HepG2 (cell line): Measurements from ENCODE around the gene PGC. TPM values are rescaled to one million over a fixed set of nuclear protein-coding genes. Genes with fewer than 3 reads are reported as not detected.

ENCODE experiments used
- NCOR1 ChIP-seq: fragments of 200-600 bp; sonication (generic); IDR thresholded peaks from 2 replicates; pipeline ENCODE4 v1.7.0; 2017; ENCODE audit warnings: antibody characterized with exemption, low read length, borderline replicate concordance
- TOPORS ChIP-seq: sonication (generic); formaldehyde crosslinking; IDR thresholded peaks from 2 replicates; pipeline ENCODE4 v1.8.0; 2023; ENCODE audit warnings: mild to moderate bottlenecking, missing genetic modification reagents
- ZNF10 ChIP-seq: sonication (generic); formaldehyde crosslinking; IDR thresholded peaks from 2 replicates; pipeline ENCODE4 v1.4.0; 2020; ENCODE audit warnings: mild to moderate bottlenecking, low read depth, missing genetic modification reagents, borderline replicate concordance
- ZNF460 ChIP-seq: sonication (generic); formaldehyde crosslinking; IDR thresholded peaks from 2 replicates; pipeline ENCODE4 v1.5.1; 2020; ENCODE audit warnings: missing genetic modification reagents, mild to moderate bottlenecking, borderline replicate concordance
- ZNF557 ChIP-seq: sonication (generic); formaldehyde crosslinking; IDR thresholded peaks from 2 replicates; pipeline ENCODE4 v1.4.0; 2020; ENCODE audit warnings: missing genetic modification reagents
- polyA plus RNA-seq, 8 experiments: library from polyadenylated mRNA; depleted of rRNA in 3 of 8; stranded (reverse) in 7 of 8; unstranded in 1 of 8; fragments of >200 nt; fragmentation: Illumina TruSeq in 4 of 8; extraction: Trizol in 4 of 8; gene quantifications; 2 replicates each; pipeline versions ENCODE4 v1.2.1 to v1.2.3, GENCODE V29; 2011 to 2016; ENCODE audit warnings: low read depth in 4 of 8, missing spikeins in 1 of 8, mixed read lengths in 1 of 8; ENCODE audit not compliant: insufficient read depth in 1 of 8
- total RNA-seq, 5 experiments: library from RNA; depleted of rRNA; stranded (reverse); fragments of >200 nt; fragmentation: Illumina TruSeq; extraction: Trizol; gene quantifications; 2 replicates each; pipeline ENCODE4 v1.2.3, GENCODE V29; 2016; ENCODE audit warnings: low read depth in 1 of 5
- TF ChIP-seq, protein P1 (sequence below): IDR thresholded peaks from 2 replicates; pipeline ENCODE4 v1.6.1; 2018; ENCODE audit warnings: missing genetic modification reagents
- TF ChIP-seq, protein P2 (sequence below): sonication (generic); formaldehyde crosslinking; IDR thresholded peaks from 2 replicates; pipeline ENCODE4 v1.4.0; 2020; ENCODE audit warnings: low read depth, mild to moderate bottlenecking, missing genetic modification reagents
- TF ChIP-seq, protein P3 (sequence below): sonication (generic); formaldehyde crosslinking; IDR thresholded peaks from 2 replicates; pipeline ENCODE4 v1.5.1; 2020; ENCODE audit warnings: missing genetic modification reagents, mild to moderate bottlenecking, borderline replicate concordance
- TF ChIP-seq, protein P4 (sequence below), 2 experiments: sonication (generic) in 1 of 2; formaldehyde crosslinking in 1 of 2; IDR thresholded peaks; 2 replicates each; pipeline versions ENCODE4 v1.5.1 to v1.6.1; 2011 to 2020; ENCODE audit warnings: borderline replicate concordance in 1 of 2, low read depth in 1 of 2, low read length in 1 of 2, mild to moderate bottlenecking in 1 of 2, missing genetic modification reagents in 1 of 2, moderate library complexity in 1 of 2
- TF ChIP-seq, protein P5 (sequence below): sonication (generic); formaldehyde crosslinking; IDR thresholded peaks from 2 replicates; pipeline ENCODE4 v1.5.1; 2020; ENCODE audit warnings: missing genetic modification reagents, mild to moderate bottlenecking, borderline replicate concordance
- TF ChIP-seq, protein P6 (sequence below): IDR thresholded peaks from 2 replicates; pipeline ENCODE4 v1.6.1; 2016
- TF ChIP-seq, protein P7 (sequence below): sonication (generic); formaldehyde crosslinking; IDR thresholded peaks from 2 replicates; pipeline ENCODE4 v1.4.0; 2020; ENCODE audit warnings: mild to moderate bottlenecking, low read depth, missing genetic modification reagents
- TF ChIP-seq, protein P8 (sequence below): fragments of 450-650 bp; IDR thresholded peaks from 2 replicates; pipeline ENCODE4 v1.6.1; 2017
- TF ChIP-seq, protein P9 (sequence below): sonication (generic); formaldehyde crosslinking; IDR thresholded peaks from 2 replicates; pipeline ENCODE4 v1.8.1; 2023; ENCODE audit warnings: mild to moderate bottlenecking, missing genetic modification reagents

PGC gene
- total and polyA plus RNA-seq, 2 of the 13 experiments (the other 11 are each of a cell fraction or from before 2014, with no cell fraction given), result 426 to 502 TPM

DNA sequence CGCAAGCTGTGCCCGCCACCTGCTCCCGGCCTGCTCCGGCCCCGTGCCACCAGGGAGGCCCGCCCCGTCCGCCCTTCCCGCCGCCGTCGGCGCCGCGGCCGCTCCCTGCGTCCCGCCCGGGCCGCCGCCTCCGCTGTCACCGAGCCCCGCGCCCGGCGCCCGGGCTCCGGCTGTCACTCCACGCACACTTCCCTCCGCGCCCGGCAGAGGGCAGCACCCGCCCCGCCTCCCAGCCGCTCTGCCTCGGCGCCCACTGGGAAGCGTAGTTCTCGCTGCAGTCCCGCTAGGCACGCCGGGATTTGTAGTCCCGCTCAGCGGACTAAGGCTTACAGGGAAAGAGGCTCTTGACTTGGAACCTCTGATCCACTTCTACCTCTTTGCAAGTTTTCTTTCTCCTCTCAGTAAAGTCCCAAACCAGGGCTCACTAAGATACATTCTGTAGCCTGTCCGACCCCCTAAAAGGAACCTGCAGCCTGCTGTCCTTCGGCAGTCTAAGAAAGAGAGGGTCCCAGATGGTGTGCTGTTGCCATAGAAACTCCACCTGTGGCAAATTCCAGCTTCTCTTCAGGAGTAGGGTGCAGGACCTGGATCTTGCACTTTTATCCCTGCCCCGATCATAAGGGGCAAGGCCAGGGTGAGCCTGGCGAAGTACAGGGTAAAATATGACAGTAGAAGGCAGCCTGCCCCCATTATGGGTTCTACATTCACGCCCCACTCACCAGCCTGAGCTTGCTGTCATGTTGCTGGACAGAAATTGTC, 11.6 kb downstream of the PGC start, which contains the start of gene TFEB (continued):
- TF ChIP-seq, protein P1, sequence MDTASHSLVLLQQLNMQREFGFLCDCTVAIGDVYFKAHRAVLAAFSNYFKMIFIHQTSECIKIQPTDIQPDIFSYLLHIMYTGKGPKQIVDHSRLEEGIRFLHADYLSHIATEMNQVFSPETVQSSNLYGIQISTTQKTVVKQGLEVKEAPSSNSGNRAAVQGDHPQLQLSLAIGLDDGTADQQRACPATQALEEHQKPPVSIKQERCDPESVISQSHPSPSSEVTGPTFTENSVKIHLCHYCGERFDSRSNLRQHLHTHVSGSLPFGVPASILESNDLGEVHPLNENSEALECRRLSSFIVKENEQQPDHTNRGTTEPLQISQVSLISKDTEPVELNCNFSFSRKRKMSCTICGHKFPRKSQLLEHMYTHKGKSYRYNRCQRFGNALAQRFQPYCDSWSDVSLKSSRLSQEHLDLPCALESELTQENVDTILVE (CRISPR knock-in tag), result peak; percentile 97
- TF ChIP-seq, protein P2, sequence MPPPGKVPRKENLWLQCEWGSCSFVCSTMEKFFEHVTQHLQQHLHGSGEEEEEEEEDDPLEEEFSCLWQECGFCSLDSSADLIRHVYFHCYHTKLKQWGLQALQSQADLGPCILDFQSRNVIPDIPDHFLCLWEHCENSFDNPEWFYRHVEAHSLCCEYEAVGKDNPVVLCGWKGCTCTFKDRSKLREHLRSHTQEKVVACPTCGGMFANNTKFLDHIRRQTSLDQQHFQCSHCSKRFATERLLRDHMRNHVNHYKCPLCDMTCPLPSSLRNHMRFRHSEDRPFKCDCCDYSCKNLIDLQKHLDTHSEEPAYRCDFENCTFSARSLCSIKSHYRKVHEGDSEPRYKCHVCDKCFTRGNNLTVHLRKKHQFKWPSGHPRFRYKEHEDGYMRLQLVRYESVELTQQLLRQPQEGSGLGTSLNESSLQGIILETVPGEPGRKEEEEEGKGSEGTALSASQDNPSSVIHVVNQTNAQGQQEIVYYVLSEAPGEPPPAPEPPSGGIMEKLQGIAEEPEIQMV, result 0 out of 2 replicates have a peak, but pooled peaks have one; percentile 61
- TF ChIP-seq ZNF557 (CRISPR knock-in tag) (peak; percentile 65; the same call in 1 of the 2 replicates), NCOR1 (no peak), ZNF460 (CRISPR knock-in tag) (no peak), TOPORS (CRISPR knock-in tag) (no peak), ZNF10 (no peak)
- TF ChIP-seq, protein P3, sequence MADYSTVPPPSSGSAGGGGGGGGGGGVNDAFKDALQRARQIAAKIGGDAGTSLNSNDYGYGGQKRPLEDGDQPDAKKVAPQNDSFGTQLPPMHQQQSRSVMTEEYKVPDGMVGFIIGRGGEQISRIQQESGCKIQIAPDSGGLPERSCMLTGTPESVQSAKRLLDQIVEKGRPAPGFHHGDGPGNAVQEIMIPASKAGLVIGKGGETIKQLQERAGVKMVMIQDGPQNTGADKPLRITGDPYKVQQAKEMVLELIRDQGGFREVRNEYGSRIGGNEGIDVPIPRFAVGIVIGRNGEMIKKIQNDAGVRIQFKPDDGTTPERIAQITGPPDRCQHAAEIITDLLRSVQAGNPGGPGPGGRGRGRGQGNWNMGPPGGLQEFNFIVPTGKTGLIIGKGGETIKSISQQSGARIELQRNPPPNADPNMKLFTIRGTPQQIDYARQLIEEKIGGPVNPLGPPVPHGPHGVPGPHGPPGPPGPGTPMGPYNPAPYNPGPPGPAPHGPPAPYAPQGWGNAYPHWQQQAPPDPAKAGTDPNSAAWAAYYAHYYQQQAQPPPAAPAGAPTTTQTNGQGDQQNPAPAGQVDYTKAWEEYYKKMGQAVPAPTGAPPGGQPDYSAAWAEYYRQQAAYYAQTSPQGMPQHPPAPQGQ (CRISPR knock-in tag), result no peak
- TF ChIP-seq, protein P4, sequence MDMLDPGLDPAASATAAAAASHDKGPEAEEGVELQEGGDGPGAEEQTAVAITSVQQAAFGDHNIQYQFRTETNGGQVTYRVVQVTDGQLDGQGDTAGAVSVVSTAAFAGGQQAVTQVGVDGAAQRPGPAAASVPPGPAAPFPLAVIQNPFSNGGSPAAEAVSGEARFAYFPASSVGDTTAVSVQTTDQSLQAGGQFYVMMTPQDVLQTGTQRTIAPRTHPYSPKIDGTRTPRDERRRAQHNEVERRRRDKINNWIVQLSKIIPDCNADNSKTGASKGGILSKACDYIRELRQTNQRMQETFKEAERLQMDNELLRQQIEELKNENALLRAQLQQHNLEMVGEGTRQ (IDR thresholded peaks at IDR 0.05; ENCODE audit: low read depth, low read length), result no peak
- TF ChIP-seq, protein P4 (CRISPR knock-in tag; IDR thresholded peaks at IDR 0.05; ENCODE audit: borderline replicate concordance), result no peak
- TF ChIP-seq, protein P5, sequence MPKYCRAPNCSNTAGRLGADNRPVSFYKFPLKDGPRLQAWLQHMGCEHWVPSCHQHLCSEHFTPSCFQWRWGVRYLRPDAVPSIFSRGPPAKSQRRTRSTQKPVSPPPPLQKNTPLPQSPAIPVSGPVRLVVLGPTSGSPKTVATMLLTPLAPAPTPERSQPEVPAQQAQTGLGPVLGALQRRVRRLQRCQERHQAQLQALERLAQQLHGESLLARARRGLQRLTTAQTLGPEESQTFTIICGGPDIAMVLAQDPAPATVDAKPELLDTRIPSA (CRISPR knock-in tag), result no peak
- TF ChIP-seq, protein P6, sequence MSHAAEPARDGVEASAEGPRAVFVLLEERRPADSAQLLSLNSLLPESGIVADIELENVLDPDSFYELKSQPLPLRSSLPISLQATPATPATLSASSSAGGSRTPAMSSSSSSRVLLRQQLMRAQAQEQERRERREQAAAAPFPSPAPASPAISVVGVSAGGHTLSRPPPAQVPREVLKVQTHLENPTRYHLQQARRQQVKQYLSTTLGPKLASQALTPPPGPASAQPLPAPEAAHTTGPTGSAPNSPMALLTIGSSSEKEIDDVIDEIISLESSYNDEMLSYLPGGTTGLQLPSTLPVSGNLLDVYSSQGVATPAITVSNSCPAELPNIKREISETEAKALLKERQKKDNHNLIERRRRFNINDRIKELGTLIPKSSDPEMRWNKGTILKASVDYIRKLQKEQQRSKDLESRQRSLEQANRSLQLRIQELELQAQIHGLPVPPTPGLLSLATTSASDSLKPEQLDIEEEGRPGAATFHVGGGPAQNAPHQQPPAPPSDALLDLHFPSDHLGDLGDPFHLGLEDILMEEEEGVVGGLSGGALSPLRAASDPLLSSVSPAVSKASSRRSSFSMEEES (CRISPR knock-in tag), result 0 out of 2 replicates have a peak, but pooled peaks have one; percentile 14
- TF ChIP-seq, protein P7, sequence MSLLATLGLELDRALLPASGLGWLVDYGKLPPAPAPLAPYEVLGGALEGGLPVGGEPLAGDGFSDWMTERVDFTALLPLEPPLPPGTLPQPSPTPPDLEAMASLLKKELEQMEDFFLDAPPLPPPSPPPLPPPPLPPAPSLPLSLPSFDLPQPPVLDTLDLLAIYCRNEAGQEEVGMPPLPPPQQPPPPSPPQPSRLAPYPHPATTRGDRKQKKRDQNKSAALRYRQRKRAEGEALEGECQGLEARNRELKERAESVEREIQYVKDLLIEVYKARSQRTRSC (CRISPR knock-in tag), result no peak
- TF ChIP-seq, protein P8, sequence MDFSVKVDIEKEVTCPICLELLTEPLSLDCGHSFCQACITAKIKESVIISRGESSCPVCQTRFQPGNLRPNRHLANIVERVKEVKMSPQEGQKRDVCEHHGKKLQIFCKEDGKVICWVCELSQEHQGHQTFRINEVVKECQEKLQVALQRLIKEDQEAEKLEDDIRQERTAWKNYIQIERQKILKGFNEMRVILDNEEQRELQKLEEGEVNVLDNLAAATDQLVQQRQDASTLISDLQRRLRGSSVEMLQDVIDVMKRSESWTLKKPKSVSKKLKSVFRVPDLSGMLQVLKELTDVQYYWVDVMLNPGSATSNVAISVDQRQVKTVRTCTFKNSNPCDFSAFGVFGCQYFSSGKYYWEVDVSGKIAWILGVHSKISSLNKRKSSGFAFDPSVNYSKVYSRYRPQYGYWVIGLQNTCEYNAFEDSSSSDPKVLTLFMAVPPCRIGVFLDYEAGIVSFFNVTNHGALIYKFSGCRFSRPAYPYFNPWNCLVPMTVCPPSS, result no peak
- TF ChIP-seq, protein P9, sequence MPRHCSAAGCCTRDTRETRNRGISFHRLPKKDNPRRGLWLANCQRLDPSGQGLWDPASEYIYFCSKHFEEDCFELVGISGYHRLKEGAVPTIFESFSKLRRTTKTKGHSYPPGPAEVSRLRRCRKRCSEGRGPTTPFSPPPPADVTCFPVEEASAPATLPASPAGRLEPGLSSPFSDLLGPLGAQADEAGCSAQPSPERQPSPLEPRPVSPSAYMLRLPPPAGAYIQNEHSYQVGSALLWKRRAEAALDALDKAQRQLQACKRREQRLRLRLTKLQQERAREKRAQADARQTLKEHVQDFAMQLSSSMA (CRISPR knock-in tag), result no peak
